CD4-positive, alpha-beta T cell treated with Interleukin-4 for 4 hours (primary cell): ENCODE measurements around the gene CYP2C19.
"Not testable (repeated sequence)": the region's sequence is repeated elsewhere in the genome, so short reads cannot be mapped to it uniquely, and the experiment has no call there.

Experiments
- DNase-seq: peaks from one replicate; pipeline ENCODE4 v3.0.0-alpha.2; 2020

Gene CYP2C19

GRCh38 chr10:94762393-94762792 lies at the start of gene CYP2C19:
TSS of gene CYP2C19 (plus strand) at chr10:94762681. CDS start at chr10:94762706, 25 bp downstream.
- no peak for DNase-seq

DNA sequence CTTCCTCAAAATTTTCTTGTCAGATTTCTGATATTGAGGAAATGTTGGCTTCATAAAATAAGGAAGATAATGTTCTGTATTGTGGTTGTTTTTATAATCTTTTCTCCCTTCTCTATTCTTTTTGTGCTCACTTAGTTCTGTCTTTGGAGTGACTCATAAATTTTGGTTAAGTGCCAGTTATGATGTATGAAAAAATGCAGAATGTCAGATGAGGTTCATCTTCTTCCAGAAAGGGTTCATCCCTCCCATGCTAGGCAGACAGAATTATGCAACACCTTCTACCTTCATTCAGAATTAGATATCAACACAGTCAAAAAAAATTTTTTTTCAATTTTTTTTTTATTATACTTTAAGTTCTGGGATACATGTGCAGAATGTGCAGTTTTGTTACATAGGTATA lies 36.6 kb upstream of the CYP2C19 start:
- no peak for DNase-seq

- DNase-seq, result no peak
These were observed 27.3 kb upstream of the CYP2C19 start for GRCh38 chr10:94735197-94735596.

DNA sequence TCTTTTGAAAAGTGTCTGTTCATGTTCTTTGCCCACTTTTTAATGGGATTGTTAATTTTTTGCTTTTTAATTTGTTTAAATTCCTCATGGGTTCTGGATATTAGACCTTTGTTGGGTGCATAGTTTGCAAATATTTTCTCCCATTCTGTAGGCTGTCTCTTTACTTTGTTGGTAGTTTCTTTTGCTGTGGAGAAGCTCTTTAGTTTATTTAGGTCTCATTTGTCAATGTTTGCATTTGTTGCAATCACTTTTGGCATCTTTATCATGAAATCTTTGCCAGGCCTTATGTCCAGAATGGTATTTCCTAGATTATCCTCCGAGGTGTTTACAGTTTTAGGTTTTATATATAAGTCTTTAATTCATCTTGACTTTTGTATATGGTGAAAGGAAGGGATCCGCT lies 23.9 kb upstream of the CYP2C19 start:
- no peak for DNase-seq

- no peak for DNase-seq
These were observed 15.3 kb upstream of the CYP2C19 start for GRCh38 chr10:94747137-94747536.

- DNase-seq, result no peak
These were observed 14.6 kb upstream of the CYP2C19 start for GRCh38 chr10:94747838-94748237.

DNA sequence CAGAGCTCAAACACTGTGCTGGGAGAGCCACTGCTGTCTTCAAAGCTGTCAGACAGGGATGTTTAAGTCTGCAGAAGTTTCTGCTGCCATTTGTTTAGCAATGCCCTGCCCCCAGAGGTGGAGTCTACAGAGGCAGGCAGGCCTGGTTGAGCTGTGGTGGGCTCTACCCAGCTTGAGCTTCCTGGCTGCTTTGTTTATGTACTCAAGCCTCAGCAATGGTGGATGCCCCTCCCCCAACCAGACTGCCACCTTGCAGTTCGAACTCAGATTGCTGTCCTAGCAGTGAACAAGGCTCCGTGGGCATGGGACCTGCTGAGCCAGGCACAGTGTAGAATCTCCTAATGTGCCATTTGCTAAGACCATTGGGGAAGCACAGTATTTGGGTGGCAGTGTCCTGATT lies 4.6 kb upstream of the CYP2C19 start:
- DNase-seq, result no peak

GRCh38 chr10:94760586-94761178 lies 1.8 kb upstream of the CYP2C19 start:
- DNase-seq, result no peak

DNA sequence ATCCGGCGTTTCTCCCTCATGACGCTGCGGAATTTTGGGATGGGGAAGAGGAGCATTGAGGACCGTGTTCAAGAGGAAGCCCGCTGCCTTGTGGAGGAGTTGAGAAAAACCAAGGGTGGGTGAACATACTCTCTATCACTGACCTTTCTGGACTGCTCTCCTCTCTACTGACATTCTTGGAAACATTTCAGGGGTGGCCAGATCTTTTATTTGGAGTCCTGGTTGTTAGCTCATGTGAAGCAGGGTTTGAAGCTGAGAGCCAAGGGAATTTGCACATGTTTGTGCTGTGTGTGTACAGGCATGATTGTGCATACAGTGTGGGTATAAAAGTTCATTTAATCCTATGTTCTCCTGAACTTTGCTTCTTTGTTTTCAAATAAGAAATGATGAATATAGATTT lies 12.9 kb downstream of the CYP2C19 start:
- DNase-seq, result not testable (repeated sequence)

GRCh38 chr10:94777886-94778458 lies 15.5 kb downstream of the CYP2C19 start:
- DNase-seq, result no peak

DNA sequence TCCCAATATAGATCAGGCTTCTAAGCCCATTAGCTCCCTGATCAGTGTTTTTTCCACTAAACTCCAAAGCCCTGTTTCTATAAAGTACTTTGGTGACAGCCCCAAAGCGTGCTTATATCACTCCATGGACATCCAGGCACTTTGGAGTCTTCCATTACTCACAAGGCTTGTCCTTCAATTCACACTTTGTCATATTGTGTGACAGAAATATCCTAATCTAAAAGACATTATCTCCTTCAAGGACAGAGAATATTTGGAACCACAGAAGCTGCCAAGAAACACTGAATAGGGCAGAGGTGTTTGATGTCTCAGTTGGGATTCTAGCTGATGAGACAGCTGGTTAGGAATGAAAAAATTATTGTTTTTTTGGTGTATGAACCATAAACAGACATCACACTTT lies 18.4 kb downstream of the CYP2C19 start:
- no peak for DNase-seq

DNA sequence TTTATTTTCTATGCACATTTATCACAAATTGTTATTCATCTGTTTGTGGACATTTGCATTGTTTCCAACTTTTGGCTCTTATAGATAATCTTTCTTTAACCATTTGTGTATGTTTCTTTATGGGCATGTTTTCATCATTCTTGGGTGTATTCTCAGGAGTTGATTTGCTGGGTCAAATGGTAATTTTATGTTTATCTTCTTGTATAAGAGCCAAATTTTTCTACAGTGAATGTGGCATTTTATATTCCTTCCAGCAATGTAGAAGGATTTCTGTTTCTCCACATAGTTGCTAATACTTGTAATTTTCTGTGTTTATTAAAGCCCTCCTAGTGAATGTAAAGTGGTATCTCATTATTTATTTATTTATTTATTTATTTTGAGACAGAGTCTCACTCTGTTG lies 21.8 kb downstream of the CYP2C19 start:
- no peak for DNase-seq

DNA sequence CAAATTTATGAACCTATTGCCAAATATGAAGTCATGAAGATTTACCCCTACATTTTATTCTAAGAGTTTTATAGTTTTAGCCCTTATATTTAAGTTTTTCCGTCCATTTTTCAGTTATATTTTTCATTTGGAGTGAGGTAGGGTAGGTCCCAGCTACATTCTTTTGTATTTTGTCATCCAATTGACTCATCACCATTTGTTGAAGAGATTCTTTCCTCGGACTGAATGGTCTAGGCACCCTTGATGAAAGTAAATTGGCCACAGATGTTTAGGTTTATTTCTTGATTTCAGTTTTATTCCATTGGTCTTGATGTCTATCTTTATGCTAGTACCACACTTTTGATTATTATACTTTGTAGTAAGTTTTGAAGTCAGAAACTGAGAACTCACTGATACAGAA lies 22.7 kb downstream of the CYP2C19 start:
- no peak for DNase-seq

DNA sequence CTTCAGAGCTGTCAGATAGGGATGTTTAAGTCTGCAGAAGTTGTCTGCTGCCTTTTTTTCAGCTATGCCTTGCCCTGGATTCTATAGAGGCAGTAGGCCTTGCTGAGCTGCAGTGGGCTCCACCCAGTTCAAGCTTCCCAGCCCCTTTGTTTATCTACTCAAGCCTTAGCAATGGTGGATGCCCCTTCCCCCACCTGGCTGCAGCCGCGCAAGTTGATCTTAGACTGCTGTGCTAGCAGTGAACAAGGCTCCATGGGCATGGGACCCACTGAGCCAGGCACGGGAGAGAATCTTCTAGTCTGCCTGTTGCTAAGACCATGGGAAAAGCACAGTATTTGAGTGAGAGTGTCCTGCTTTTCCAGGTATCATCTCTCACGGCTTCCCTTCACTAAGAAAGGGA lies 38.1 kb downstream of the CYP2C19 start:
- not testable (repeated sequence) for DNase-seq

- no peak for DNase-seq
These were observed 40.8 kb downstream of the CYP2C19 start for GRCh38 chr10:94803307-94803706.

- not testable (repeated sequence) for DNase-seq
These were observed 67.5 kb downstream of the CYP2C19 start for GRCh38 chr10:94830025-94830424.

DNA sequence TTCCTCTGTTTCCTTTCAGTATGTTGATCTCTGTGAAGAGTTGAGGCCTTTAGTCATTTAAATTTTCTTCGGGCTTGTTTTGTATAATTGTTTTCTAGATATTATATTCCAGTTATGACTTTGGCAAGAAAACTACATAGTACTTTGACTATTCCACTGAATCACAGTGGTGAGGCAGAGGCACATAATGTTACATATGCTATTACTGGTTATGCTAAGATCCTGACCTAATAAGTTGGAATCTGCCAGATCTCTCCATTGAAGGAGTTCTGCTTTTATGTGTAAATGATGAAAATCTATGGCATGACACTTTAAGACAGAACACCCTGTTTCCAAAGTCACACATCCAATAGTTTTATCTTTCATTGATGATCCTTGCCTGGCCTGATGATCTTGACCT lies 83.7 kb downstream of the CYP2C19 start:
- no peak for DNase-seq

DNA sequence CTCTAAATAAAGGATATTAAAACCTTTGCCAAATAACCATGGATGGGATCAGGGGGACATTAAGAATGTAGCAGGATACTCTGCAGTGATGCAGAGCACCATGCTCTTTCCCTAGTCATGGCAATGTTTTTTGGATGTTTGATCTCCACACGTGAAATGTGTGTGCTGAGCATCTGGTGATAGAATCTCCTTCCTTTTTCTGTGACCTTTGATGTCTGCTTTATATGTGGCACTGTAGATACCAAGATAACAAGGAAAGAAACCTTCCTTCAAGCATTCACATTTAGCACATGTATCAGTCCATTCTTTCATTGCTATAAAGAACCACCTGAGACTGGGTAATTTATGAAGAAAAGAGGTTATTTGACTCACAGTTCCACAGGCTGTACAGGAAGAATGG lies 88.3 kb downstream of the CYP2C19 start:
- DNase-seq, result no peak

GRCh38 chr10:94851263-94851662 lies 88.8 kb downstream of the CYP2C19 start:
- DNase-seq, result no peak

DNA sequence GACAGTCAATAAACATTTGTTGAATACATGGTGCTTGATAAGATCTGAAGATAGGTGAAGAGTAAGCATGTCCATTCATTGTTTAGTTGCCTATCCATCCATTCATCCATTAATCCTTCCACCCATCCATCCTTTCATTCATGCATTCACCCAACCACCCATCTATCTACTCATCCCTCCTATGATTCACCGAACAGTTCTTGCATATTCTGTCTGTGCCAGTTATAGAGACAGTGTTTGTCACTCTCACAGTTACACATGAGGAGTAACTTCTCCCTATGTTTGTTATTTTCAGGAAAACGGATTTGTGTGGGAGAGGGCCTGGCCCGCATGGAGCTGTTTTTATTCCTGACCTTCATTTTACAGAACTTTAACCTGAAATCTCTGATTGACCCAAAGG lies 90.0 kb downstream of the CYP2C19 start:
- no peak for DNase-seq

GRCh38 chr10:94853065-94853464 lies 90.6 kb downstream of the CYP2C19 start:
- DNase-seq, result no peak

- no peak for DNase-seq
These were observed 95.5 kb downstream of the CYP2C19 start for GRCh38 chr10:94858005-94858404.

DNA sequence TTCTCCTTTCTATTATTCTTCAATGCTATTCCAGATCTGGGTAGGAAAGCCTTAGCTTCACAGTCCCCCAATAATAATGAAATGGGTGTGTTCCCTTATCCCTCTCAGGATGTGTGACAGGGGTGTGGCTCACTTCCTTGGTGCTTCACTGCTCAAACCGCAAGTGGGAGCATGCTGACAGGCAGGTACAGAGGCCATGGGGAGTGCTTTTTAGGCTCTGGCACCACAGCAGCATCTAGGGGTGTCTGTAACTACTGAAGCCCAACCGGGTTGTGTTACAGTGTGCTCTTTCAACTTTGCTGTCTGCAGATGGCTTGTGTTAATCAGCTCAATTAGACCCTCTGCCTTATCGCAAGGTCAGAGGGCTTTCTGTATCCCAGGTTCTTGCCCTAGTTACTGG lies 96.6 kb downstream of the CYP2C19 start:
- no peak for DNase-seq

DNA sequence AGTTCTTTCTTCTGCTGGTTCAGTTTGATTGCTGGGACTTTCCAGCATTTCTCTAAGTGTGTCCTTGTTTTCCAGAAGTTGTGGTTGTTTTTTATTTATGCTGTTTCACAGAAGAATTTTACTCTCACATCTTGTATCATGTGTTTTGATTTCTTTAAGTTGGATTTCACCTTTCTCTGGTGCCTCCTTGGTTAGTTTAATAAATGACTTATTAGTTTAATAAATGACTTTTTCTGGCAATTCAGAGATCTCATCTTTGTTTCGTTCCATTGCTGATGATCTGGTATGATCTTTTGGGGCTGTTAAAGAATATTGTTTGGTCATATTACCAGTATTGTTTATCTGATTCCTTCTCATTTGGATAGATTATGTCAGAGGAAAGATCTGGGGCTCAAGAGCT lies 116.2 kb downstream of the CYP2C19 start:
- no peak for DNase-seq

DNA sequence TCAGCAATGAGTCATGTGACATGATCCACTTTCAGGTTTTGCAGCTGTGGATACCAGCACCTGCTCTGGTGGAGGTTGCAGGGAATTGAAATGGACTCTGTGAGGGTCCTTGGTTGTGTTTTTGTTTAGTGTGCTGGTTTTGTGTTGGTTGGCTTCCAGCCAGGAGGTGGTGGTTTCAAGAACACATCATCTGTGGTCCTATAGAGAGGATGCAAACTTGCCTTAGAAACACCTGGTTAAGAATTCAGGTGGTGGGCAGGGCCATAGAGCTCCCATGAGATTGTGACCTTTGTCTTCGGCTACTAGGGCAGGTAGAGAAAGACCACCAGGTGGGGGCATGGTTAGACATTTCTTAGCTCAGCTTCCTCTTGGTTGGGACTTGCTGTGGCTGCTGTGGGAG lies 116.7 kb downstream of the CYP2C19 start:
- no peak for DNase-seq
